Hepatocyte (in vitro differentiated cells): ENCODE measurements around the gene IL17RB. TPM values are rescaled to one million over a fixed set of nuclear protein-coding genes. Genes with fewer than 3 reads are reported as not detected.

ENCODE experiments used
- DNase-seq: peaks from one replicate; pipeline ENCODE4 v3.0.0-alpha.2; 2016; ENCODE audit warnings: low spot score
- H2AFZ ChIP-seq: fragments of 200-600 bp; sonication (generic); 2 replicates; pipeline ENCODE4 v1.6.0; 2016; ENCODE audit warnings: antibody characterized with exemption, mild to moderate bottlenecking
- H3K27ac ChIP-seq: fragments of 200-600 bp; sonication (generic); 2 replicates; pipeline ENCODE4 v1.5.1; 2016; ENCODE audit warnings: mild to moderate bottlenecking
- H3K27me3 ChIP-seq: fragments of 200-600 bp; sonication (generic); 2 replicates; pipeline ENCODE4 v1.6.1; 2016
- H3K36me3 ChIP-seq: fragments of 200-600 bp; sonication (generic); replicated peaks from 2 replicates; pipeline ENCODE4 v1.5.1; 2016; ENCODE audit warnings: low read depth; ENCODE audit not compliant: insufficient read depth
- H3K4me1 ChIP-seq: fragments of 200-600 bp; sonication (generic); 2 replicates; pipeline ENCODE4 v1.5.1; 2016; ENCODE audit warnings: mild to moderate bottlenecking, moderate library complexity; ENCODE audit not compliant: insufficient read depth
- H3K4me2 ChIP-seq: fragments of 200-600 bp; sonication (generic); 2 replicates; pipeline ENCODE4 v1.6.0; 2016
- H3K4me3 ChIP-seq: fragments of 200-600 bp; sonication (generic); 2 replicates; pipeline ENCODE4 v1.5.1; 2016; ENCODE audit warnings: mild to moderate bottlenecking
- H3K79me2 ChIP-seq: fragments of 200-600 bp; sonication (generic); 2 replicates; pipeline ENCODE4 v1.6.0; 2017; ENCODE audit warnings: mild to moderate bottlenecking
- H3K9me2 ChIP-seq: fragments of 200-600 bp; sonication (generic); replicated peaks from 2 replicates; pipeline ENCODE4 v1.6.0; 2017; ENCODE audit warnings: mild to moderate bottlenecking; ENCODE audit not compliant: insufficient read depth
- H3K9me3 ChIP-seq: fragments of 200-600 bp; sonication (generic); 2 replicates; pipeline ENCODE4 v1.5.1; 2016; ENCODE audit warnings: low read depth, mild to moderate bottlenecking
- H4K20me1 ChIP-seq: fragments of 200-600 bp; sonication (generic); 2 replicates; pipeline ENCODE4 v1.6.0; 2016; ENCODE audit warnings: mild to moderate bottlenecking; ENCODE audit not compliant: insufficient read depth, poor library complexity, severe bottlenecking
- EZH2 ChIP-seq: fragments of 200-600 bp; sonication (generic); IDR thresholded peaks from 2 replicates; pipeline ENCODE4 v1.6.1; 2016; ENCODE audit warnings: antibody characterized with exemption, mild to moderate bottlenecking, borderline replicate concordance
- EZH2phosphoT487 ChIP-seq: fragments of 200-600 bp; sonication (generic); IDR thresholded peaks from one replicate; pipeline ENCODE4 v1.6.1; 2018; ENCODE audit warnings: antibody characterized with exemption, mild to moderate bottlenecking, low read depth, moderate library complexity; ENCODE audit not compliant: unreplicated experiment, severe bottlenecking
- WGBS: methylation state at CpG from one replicate; pipeline ENCODE4 v1.1.6; 2016; ENCODE audit warnings: low lambda C conversion rate; ENCODE audit errors: missing lambda C conversion rate; 5-methylcytosine and 5-hydroxymethylcytosine counted together
- polyA plus RNA-seq: library from polyadenylated mRNA; unstranded; fragments of >200 nt; fragmentation: Nextera tagmentation; extraction: Ambion mirVana; gene quantifications from 2 replicates; pipeline ENCODE4 v1.2.1, GENCODE V29; 2016
- total RNA-seq: library from RNA; depleted of rRNA; stranded (reverse); fragments of >200 nt; gene quantifications from 2 replicates; pipeline ENCODE4 v1.2.3, GENCODE V29; 2014
- TF ChIP-seq, protein P1 (sequence below): fragments of 200-600 bp; sonication (generic); IDR thresholded peaks from 2 replicates; pipeline ENCODE4 v1.5.1; 2016; ENCODE audit warnings: antibody characterized with exemption, mild to moderate bottlenecking; ENCODE audit not compliant: poor library complexity

The IL17RB gene
- total and polyA plus RNA-seq, 2 experiments from 2014 or later, result 14.1 to 17.4 TPM

DNA sequence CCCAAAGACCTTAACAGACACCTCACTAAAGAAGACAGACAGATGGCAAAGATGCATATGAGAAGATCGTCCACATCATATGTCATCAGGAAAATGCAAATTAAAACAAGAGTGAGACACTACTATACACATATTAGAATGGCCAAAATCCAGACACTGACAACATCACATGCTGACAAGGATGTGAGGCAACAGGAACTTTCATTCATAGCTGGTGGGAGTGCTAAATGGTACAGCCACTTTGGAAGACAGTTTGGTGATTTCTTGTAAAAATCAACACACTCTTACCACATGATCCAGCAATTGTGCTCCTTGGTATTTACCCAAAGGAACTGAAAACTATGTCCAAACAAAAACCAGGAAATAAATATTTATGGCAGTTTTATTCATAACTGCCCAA is 17.8 kb upstream of the IL17RB start:
- DNase-seq, result no peak

DNA sequence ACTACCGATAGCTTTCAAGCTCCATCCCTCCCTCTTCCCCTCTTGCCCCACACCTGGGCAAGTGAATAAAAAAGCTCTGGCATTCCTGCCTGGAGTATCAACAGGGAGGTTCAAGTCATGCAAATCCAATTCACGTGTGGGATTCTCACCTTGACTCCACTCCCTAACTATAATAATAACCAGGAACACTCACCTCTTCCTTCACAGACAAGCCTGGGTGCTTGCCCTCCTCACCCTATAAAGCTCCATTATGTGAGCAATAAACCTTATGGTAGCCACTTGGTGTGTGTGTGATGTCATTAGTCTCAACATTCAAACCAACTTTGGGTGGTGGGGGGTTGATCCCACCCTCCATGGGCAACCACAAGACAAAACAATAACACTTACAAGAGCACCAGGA is 16.8 kb upstream of the IL17RB start:
- Histone ChIP-seq H3K27ac (no peak overlapping the region), H3K79me2 (peaks cover 58% of the 10 kb centered on the region), H3K9me2 (no peaks in the 10 kb centered on the region), H3K4me1 (no peaks in the 10 kb centered on the region), H3K4me2 (no peak overlapping the region), H3K36me3 (no peaks in the 10 kb centered on the region), H3K9me3 (no peaks in the 10 kb centered on the region), H3K4me3 (no peak overlapping the region), H3K27me3 (no peaks in the 10 kb centered on the region), H2AFZ (no peak overlapping the region), H4K20me1 (no peaks in the 10 kb centered on the region)
- no peak for TF ChIP-seq EZH2phosphoT487
- TF ChIP-seq, protein P1, sequence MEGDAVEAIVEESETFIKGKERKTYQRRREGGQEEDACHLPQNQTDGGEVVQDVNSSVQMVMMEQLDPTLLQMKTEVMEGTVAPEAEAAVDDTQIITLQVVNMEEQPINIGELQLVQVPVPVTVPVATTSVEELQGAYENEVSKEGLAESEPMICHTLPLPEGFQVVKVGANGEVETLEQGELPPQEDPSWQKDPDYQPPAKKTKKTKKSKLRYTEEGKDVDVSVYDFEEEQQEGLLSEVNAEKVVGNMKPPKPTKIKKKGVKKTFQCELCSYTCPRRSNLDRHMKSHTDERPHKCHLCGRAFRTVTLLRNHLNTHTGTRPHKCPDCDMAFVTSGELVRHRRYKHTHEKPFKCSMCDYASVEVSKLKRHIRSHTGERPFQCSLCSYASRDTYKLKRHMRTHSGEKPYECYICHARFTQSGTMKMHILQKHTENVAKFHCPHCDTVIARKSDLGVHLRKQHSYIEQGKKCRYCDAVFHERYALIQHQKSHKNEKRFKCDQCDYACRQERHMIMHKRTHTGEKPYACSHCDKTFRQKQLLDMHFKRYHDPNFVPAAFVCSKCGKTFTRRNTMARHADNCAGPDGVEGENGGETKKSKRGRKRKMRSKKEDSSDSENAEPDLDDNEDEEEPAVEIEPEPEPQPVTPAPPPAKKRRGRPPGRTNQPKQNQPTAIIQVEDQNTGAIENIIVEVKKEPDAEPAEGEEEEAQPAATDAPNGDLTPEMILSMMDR, result no peak
- TF ChIP-seq EZH2, result no peak
- 82% methylated on average over 2 of the region's 2 CpGs for WGBS
- DNase-seq, result no peak

More for the DNA sequence above, 17.8 kb upstream of the IL17RB start:
- Histone ChIP-seq H3K4me2 (no peak overlapping the region), H3K4me3 (no peak overlapping the region), H2AFZ (no peak overlapping the region), H3K9me2 (no peaks in the 10 kb centered on the region), H3K9me3 (no peaks in the 10 kb centered on the region), H3K79me2 (peaks cover 52% of the 10 kb centered on the region), H4K20me1 (no peaks in the 10 kb centered on the region), H3K27me3 (no peaks in the 10 kb centered on the region), H3K36me3 (no peaks in the 10 kb centered on the region), H3K27ac (no peak overlapping the region), H3K4me1 (no peaks in the 10 kb centered on the region)
- TF ChIP-seq EZH2phosphoT487 (no peak), EZH2 (no peak)
- TF ChIP-seq, protein P1, result no peak
- WGBS, result 96% methylated on average over 1 of the region's 1 CpG

DNA sequence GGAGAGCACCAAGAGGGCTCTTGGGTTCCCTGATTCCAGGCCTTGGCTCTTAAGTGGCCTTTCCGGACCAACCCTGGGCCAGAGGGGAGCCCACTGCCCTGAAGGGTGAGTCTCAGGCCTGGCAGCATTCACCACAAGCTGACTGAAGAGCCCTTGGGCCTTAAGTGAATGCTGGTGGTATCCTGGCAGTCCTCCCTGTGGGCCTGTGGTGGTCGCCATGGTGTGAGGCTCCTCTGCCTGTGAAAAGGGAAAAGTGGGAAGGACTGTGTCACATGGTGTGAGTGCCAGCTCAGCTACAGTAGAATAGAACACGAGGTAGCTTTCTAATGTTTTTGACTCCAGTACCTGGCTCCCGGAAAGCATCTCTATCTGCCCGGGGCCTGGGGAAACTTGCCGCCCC is 15.4 kb upstream of the IL17RB start:
- H2AFZ ChIP-seq, result no peak overlapping the region
- H3K79me2 ChIP-seq, result peaks cover 62% of the 10 kb centered on the region
- no peaks in the 10 kb centered on the region for H3K4me1 ChIP-seq
- no peaks in the 10 kb centered on the region for H3K9me2 ChIP-seq
- 95% methylated on average over 6 of the region's 6 CpGs for WGBS
- no peaks in the 10 kb centered on the region for H3K9me3 ChIP-seq
- no peaks in the 10 kb centered on the region for H3K36me3 ChIP-seq
- no peak overlapping the region for H3K4me2 ChIP-seq
- no peak overlapping the region for H3K4me3 ChIP-seq
- no peak for TF ChIP-seq EZH2
- TF ChIP-seq, protein P1, result no peak
- TF ChIP-seq EZH2phosphoT487, result no peak
- H3K27ac ChIP-seq, result no peak overlapping the region
- no peaks in the 10 kb centered on the region for H3K27me3 ChIP-seq
- H4K20me1 ChIP-seq, result no peaks in the 10 kb centered on the region
- no peak for DNase-seq

DNA sequence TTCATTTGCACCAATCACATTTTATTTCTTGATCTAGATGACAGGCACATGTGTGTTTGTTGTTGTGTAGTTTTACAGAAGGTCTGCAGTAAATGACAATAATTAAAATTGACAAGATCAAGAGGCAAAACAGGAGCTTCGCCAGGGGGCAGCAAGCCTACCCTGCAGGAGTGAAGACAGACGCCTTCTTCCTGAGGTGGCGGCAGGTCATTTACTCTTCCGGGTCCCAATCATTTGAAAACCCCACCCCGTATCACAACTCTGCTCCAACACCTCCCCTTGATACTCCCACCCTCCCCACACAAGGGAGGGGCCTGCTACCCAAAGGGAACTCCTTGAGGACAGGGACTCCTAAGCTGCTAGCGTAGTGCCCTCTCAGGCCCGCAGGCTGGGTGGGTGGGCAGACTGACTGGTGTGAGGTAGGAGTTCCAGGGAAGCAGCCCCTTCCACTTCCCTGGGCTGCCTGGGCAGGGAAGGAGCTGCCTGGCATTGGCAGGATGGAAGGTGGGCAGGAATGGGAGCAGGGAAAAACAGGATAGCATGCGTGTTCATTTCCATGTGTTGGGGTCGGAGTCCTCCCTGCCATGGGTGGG is 13.2 kb upstream of the IL17RB start:
- Histone ChIP-seq H3K27ac (no peak overlapping the region), H3K27me3 (no peaks in the 10 kb centered on the region), H4K20me1 (no peaks in the 10 kb centered on the region), H3K9me2 (no peaks in the 10 kb centered on the region), H3K4me1 (no peaks in the 10 kb centered on the region), H2AFZ (no peak overlapping the region), H3K79me2 (peaks cover 61% of the 10 kb centered on the region), H3K4me3 (no peak overlapping the region), H3K36me3 (no peaks in the 10 kb centered on the region), H3K4me2 (no peak overlapping the region), H3K9me3 (no peaks in the 10 kb centered on the region)
- no peak for DNase-seq
- TF ChIP-seq EZH2phosphoT487 (no peak), EZH2 (no peak)
- TF ChIP-seq, protein P1, result no peak
- WGBS, result 89% methylated on average over 9 of the region's 9 CpGs
